ENCODE data around the gene KRTAP4-7. TPM values are rescaled to one million over a fixed set of nuclear protein-coding genes. Genes with fewer than 3 reads are reported as not detected.

The KRTAP4-7 gene
- total RNA-seq, 1 donor from 2014 or later, result not detected

DNA sequence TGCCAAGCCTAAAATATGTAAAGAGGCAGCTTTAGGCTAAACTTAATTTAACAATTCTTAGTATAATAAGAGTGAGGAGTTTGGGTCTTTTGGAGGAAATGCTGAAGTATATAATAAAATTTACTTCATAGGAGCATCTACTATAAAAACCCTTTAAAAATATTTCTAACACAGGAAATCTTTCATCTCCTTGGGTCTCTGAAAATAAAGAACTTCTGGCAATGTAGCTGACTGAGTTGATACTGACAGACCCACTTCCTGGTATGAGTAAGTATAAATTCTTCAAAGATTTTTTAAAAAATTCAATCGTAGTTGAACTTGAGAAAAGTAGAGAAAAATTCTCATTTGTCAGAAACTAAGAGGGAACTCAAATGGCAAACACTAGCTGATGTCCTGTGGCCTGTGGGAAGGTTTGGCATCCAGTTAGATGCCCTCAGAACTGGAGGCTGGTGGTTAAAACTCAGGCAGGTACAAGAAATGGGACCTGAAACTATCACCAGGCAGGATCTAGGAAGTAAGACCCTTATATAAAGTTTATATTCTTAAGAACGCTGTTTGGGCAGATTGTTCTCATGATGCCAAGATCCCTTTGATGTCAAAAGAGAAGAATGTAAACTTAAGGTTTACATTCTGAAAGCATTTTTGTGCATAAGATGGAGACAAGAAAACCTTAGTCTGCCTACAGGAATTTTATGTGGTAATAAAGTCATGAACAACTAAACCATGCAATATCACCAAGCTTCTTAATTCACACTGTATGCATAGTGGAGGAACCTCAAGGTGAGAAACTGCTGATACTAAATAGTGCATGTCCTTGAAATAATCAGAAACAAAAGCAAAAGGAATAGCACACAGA, 50.2 kb downstream of the KRTAP4-7 start:
- DNase-seq (ENCODE audit: low spot score), result no peak
- intact Hi-C loops (cut with DNase I), result no loop called here

More for the DNA sequence above, 50.2 kb downstream of the KRTAP4-7 start:
- no peak for ATAC-seq

Other genes starting within 250 kb of the KRTAP4-7 start
- not detected for gene KRT12, start 216.9 kb upstream of the KRTAP4-7 start, total RNA-seq
- not detected for gene KRT20, start 198.9 kb upstream of the KRTAP4-7 start, total RNA-seq
- 0.53 TPM for gene KRT23, start 146.5 kb upstream of the KRTAP4-7 start, total RNA-seq
- gene KRT39, start 117.2 kb upstream of the KRTAP4-7 start, total RNA-seq, result not detected
- gene KRT40, start 99.8 kb upstream of the KRTAP4-7 start, total RNA-seq, result not detected
- gene KRTAP3-3, start 90.0 kb upstream of the KRTAP4-7 start, total RNA-seq, result not detected
- gene KRTAP3-2, start 84.2 kb upstream of the KRTAP4-7 start, total RNA-seq, result not detected
- not detected for gene KRTAP3-1, start 75.0 kb upstream of the KRTAP4-7 start, total RNA-seq
- gene KRTAP1-5, start 56.9 kb upstream of the KRTAP4-7 start, total RNA-seq, result not detected
- gene KRTAP1-4, start 54.0 kb upstream of the KRTAP4-7 start, total RNA-seq, result not detected
- gene KRTAP1-3, start 49.3 kb upstream of the KRTAP4-7 start, total RNA-seq, result not detected
- gene KRTAP1-1, start 42.7 kb upstream of the KRTAP4-7 start, total RNA-seq, result not detected
- gene KRTAP2-1, start 36.8 kb upstream of the KRTAP4-7 start, total RNA-seq, result not detected
- not detected for gene KRTAP2-2, start 28.9 kb upstream of the KRTAP4-7 start, total RNA-seq
- not detected for gene KRTAP2-3, start 24.0 kb upstream of the KRTAP4-7 start, total RNA-seq
- gene KRTAP2-4, start 18.3 kb upstream of the KRTAP4-7 start, total RNA-seq, result not detected
- not detected for gene KRTAP4-8, start 14.0 kb downstream of the KRTAP4-7 start, total RNA-seq
- gene KRTAP4-16, start 18.1 kb downstream of the KRTAP4-7 start, total RNA-seq, result not detected
- not detected for gene KRTAP4-9, start 21.2 kb downstream of the KRTAP4-7 start, total RNA-seq
- not detected for gene KRTAP4-11, start 34.2 kb downstream of the KRTAP4-7 start, total RNA-seq
- not detected for gene KRTAP4-12, start 40.0 kb downstream of the KRTAP4-7 start, total RNA-seq
- gene KRTAP4-6, start 56.4 kb downstream of the KRTAP4-7 start, total RNA-seq, result not detected
- not detected for gene KRTAP4-5, start 65.7 kb downstream of the KRTAP4-7 start, total RNA-seq
- not detected for gene KRTAP4-4, start 76.6 kb downstream of the KRTAP4-7 start, total RNA-seq
- not detected for gene KRTAP4-3, start 84.1 kb downstream of the KRTAP4-7 start, total RNA-seq
- not detected for gene KRTAP4-2, start 94.1 kb downstream of the KRTAP4-7 start, total RNA-seq
- gene KRTAP4-1, start 100.8 kb downstream of the KRTAP4-7 start, total RNA-seq, result not detected
- gene KRTAP9-1, start 105.7 kb downstream of the KRTAP4-7 start, total RNA-seq, result not detected
- gene KRTAP9-2, start 142.5 kb downstream of the KRTAP4-7 start, total RNA-seq, result not detected
- not detected for gene KRTAP9-3, start 148.3 kb downstream of the KRTAP4-7 start, total RNA-seq
- not detected for gene KRTAP9-8, start 153.8 kb downstream of the KRTAP4-7 start, total RNA-seq
- not detected for gene KRTAP9-4, start 165.5 kb downstream of the KRTAP4-7 start, total RNA-seq
- gene KRTAP9-9, start 171.2 kb downstream of the KRTAP4-7 start, total RNA-seq, result not detected
- not detected for gene KRTAP9-6, start 181.2 kb downstream of the KRTAP4-7 start, total RNA-seq
- not detected for gene KRTAP9-7, start 191.5 kb downstream of the KRTAP4-7 start, total RNA-seq
- not detected for gene KRTAP29-1, start 218.7 kb downstream of the KRTAP4-7 start, total RNA-seq
- gene KRTAP16-1, start 225.2 kb downstream of the KRTAP4-7 start, total RNA-seq, result not detected
- not detected for gene KRTAP17-1, start 231.6 kb downstream of the KRTAP4-7 start, total RNA-seq